HepG2 (cell line): Measurements from ENCODE around the gene KRTDAP. TPM values are rescaled to one million over a fixed set of nuclear protein-coding genes. Genes with fewer than 3 reads are reported as not detected.

Experiments
- ATAC-seq: fragments of 200-7000 bp; cut with Tn5 transposase; 3 replicates; pipeline ENCODE4 v1.9.1; 2020; ENCODE audit warnings: mild to moderate bottlenecking, moderate library complexity
- BruUV-seq: library from RNA; stranded (reverse); fragments of 400-500 nt; replicated peaks from 2 replicates; lab custom pipeline; 2021; lab: Mats Ljungman, UMichigan
- CTCF ChIA-PET: fragments of 300-600 bp; formaldehyde crosslinking; extraction: SDS; loops from one replicate; lab custom pipeline; 2021; ENCODE audit warnings: low total read pairs, inconsistent platforms, low intra/inter-chr PET ratio; lab: Yijun Ruan, JAX
- POLR2A ChIA-PET: fragments of 350-600 bp; sonication (Branson Sonifier 250); formaldehyde crosslinking; loops from one replicate; lab custom pipeline; 2020; ENCODE audit warnings: antibody characterized with exemption, inconsistent platforms; lab: Yijun Ruan, JAX
- DNase-seq: peaks from one replicate; pipeline ENCODE4 v3.0.0-alpha.2; 2015; ENCODE audit warnings: low spot score
- FAIRE-seq: peaks from 3 replicates; lab custom pipeline; 2011; peaks lifted over from hg19 to GRCh38; lab: Jason Lieb, UNC
- H2AFZ ChIP-seq: one replicate; pipeline ENCODE4 v1.6.1; 2011; ENCODE audit warnings: low read length, inconsistent platforms
- H3K27ac ChIP-seq: fragments of 300-600 bp; 3 replicates; pipeline ENCODE4 v1.8.0; 2011; ENCODE audit warnings: mixed run types, mild to moderate bottlenecking, mixed read lengths, low read length, inconsistent platforms; ENCODE audit not compliant: insufficient read depth; ENCODE audit errors: extremely low read length
- H3K27me3 ChIP-seq, 2 experiments: fragments of 200-600 bp in 1 of 2; 2 replicates in 1 of 2; 3 replicates in 1 of 2; pipeline versions ENCODE4 v1.6.0 to v1.8.0; 2011; ENCODE audit warnings: low read length in 2 of 2, mild to moderate bottlenecking in 2 of 2, moderate library complexity in 2 of 2, inconsistent platforms in 1 of 2; ENCODE audit not compliant: insufficient read depth in 2 of 2, control insufficient read depth in 1 of 2
- H3K36me3 ChIP-seq, 2 experiments: fragments of 200-600 bp in 1 of 2; replicated peaks in 1 of 2; 2 replicates in 1 of 2; 3 replicates in 1 of 2; pipeline versions ENCODE4 v1.5.1 to v1.8.0; 2011; ENCODE audit warnings: low read length in 2 of 2, inconsistent platforms in 1 of 2; ENCODE audit not compliant: insufficient read depth in 2 of 2, control insufficient read depth in 1 of 2
- H3K4me1 ChIP-seq: 2 replicates; pipeline ENCODE4 v1.5.1; 2012; ENCODE audit warnings: low read length, inconsistent platforms; ENCODE audit not compliant: insufficient read depth
- H3K4me2 ChIP-seq: 2 replicates; pipeline ENCODE4 v1.6.0; 2011; ENCODE audit warnings: low read depth, low read length, inconsistent platforms
- H3K4me3 ChIP-seq, 3 experiments: fragments of 200-600 bp in 1 of 3; sonication (generic), shearing (Covaris generic) in 1 of 3; replicated peaks in 1 of 3; 2 replicates each; pipeline ENCODE4 v1.5.1; 2011 to 2016; ENCODE audit warnings: low read length in 3 of 3, inconsistent platforms in 2 of 3, low read depth in 2 of 3, mild to moderate bottlenecking in 2 of 3, control low read depth in 1 of 3, mixed read lengths in 1 of 3; ENCODE audit not compliant: insufficient read depth in 1 of 3
- H3K79me2 ChIP-seq: one replicate; pipeline ENCODE4 v1.6.1; 2011; ENCODE audit warnings: low read length, inconsistent platforms; ENCODE audit not compliant: insufficient read depth
- H3K9ac ChIP-seq: 2 replicates; pipeline ENCODE4 v1.6.0; 2011; ENCODE audit warnings: mild to moderate bottlenecking, low read depth, low read length, inconsistent platforms; ENCODE audit not compliant: insufficient read depth
- H3K9me3 ChIP-seq: 2 replicates; pipeline ENCODE4 v1.5.1; 2012; ENCODE audit warnings: mild to moderate bottlenecking, low read length
- H4K20me1 ChIP-seq: 2 replicates; pipeline ENCODE4 v1.6.0; 2011; ENCODE audit warnings: inconsistent platforms, mild to moderate bottlenecking, low read length, moderate library complexity; ENCODE audit not compliant: insufficient read depth
- ATF3 ChIP-seq: sonication (generic); formaldehyde crosslinking; IDR thresholded peaks from 2 replicates; pipeline ENCODE4 v1.4.0; 2020; ENCODE audit warnings: missing genetic modification reagents
- BHLHE40 ChIP-seq: IDR thresholded peaks from 2 replicates; pipeline ENCODE4 v1.6.1; 2011; ENCODE audit warnings: low read length, improper control_type of control experiment
- FIP1L1 ChIP-seq: fragments of 200-400 bp; formaldehyde crosslinking; IDR thresholded peaks from 2 replicates; pipeline ENCODE4 v1.6.1; 2018; ENCODE audit warnings: low read depth, mild to moderate bottlenecking, low read length, moderate library complexity, borderline replicate concordance; ENCODE audit not compliant: insufficient read depth
- HNF4A ChIP-seq: sonication (generic); formaldehyde crosslinking; IDR thresholded peaks from 2 replicates; pipeline ENCODE4 v1.4.0; 2020; ENCODE audit warnings: missing genetic modification reagents
- NFAT5 ChIP-seq: sonication (generic); formaldehyde crosslinking; IDR thresholded peaks from 2 replicates; pipeline ENCODE4 v1.4.0; 2020; ENCODE audit warnings: missing genetic modification reagents
- PITX1 ChIP-seq: sonication (generic); formaldehyde crosslinking; IDR thresholded peaks from 2 replicates; pipeline ENCODE4 v1.5.1; 2020; ENCODE audit warnings: mild to moderate bottlenecking, missing genetic modification reagents
- ZNF207 ChIP-seq: fragments of 450-650 bp; IDR thresholded peaks from 2 replicates; pipeline ENCODE4 v1.6.1; 2016; ENCODE audit warnings: antibody characterized with exemption, borderline replicate concordance
- ZNF652 ChIP-seq: IDR thresholded peaks from 2 replicates; pipeline ENCODE4 v1.6.1; 2016; ENCODE audit warnings: low read depth, borderline replicate concordance
- WGBS: methylation state at CpG from one replicate; pipeline ENCODE4 v1.1.6; 2017; ENCODE audit warnings: low lambda C conversion rate; 5-methylcytosine and 5-hydroxymethylcytosine counted together
- in situ Hi-C: cut with HindIII; loops from 2 replicates; pipeline ENCODE4 v1.10.0; 2017; ENCODE audit warnings: low pct_unique_long_range_greater_than_20kb; ENCODE audit not compliant: extremely low pct_ligation_motif_present
- intact Hi-C: fragments of 100-400 bp; cut with micrococcal nuclease; formaldehyde crosslinking; loops from one replicate; pipeline ENCODE4 v1.10.0; 2022; ENCODE audit not compliant: unreplicated experiment
- polyA plus RNA-seq, 8 experiments: library from polyadenylated mRNA; depleted of rRNA in 3 of 8; stranded (reverse) in 7 of 8; unstranded in 1 of 8; fragments of >200 nt; fragmentation: Illumina TruSeq in 4 of 8; extraction: Trizol in 4 of 8; gene quantifications; 2 replicates each; pipeline versions ENCODE4 v1.2.1 to v1.2.3, GENCODE V29; 2011 to 2016; ENCODE audit warnings: low read depth in 4 of 8, missing spikeins in 1 of 8, mixed read lengths in 1 of 8; ENCODE audit not compliant: insufficient read depth in 1 of 8
- total RNA-seq, 5 experiments: library from RNA; depleted of rRNA; stranded (reverse); fragments of >200 nt; fragmentation: Illumina TruSeq; extraction: Trizol; gene quantifications; 2 replicates each; pipeline ENCODE4 v1.2.3, GENCODE V29; 2016; ENCODE audit warnings: low read depth in 1 of 5

The KRTDAP gene
- total and polyA plus RNA-seq, 2 of the 13 experiments (the other 11 are each of a cell fraction or from before 2014, with no cell fraction given) = 0.86 to 1.5 TPM

- no TSS peak for BruUV-seq
- Histone ChIP-seq H3K79me2 (no peaks in the 10 kb centered on the region), H3K9me3 (no peaks in the 10 kb centered on the region), H3K9ac (no peak overlapping the region), H3K4me2 (no peak overlapping the region), H3K27me3 (peaks cover 2 to 17% of the 10 kb centered on the region in 2 experiments; a peak in 4 of 5 replicates), H3K4me1 (peaks cover 31% of the 10 kb centered on the region), H4K20me1 (no peaks in the 10 kb centered on the region), H2AFZ (no peak overlapping the region), H3K4me3 (no peak overlapping the region), H3K36me3 (no peaks in the 10 kb centered on the region), H3K27ac (no peak overlapping the region)
- TF ChIP-seq PITX1 (CRISPR knock-in tag) (no peak), HNF4A (CRISPR knock-in tag) (peak; percentile 32), ATF3 (CRISPR knock-in tag) (no peak), NFAT5 (CRISPR knock-in tag) (no peak), FIP1L1 (no peak), ZNF207 (no peak), BHLHE40 (0 out of 2 replicates have a peak, but pooled peaks have one; percentile 40), ZNF652 (CRISPR knock-in tag) (no peak)
- FAIRE-seq = no peak
- WGBS = 26% methylated on average over 5 of the region's 6 CpGs
- ATAC-seq = no peak
- in situ Hi-C loops = no loop called here
- intact Hi-C loops = no loop called here
- POLR2A ChIA-PET = no interaction called here
- no peak for DNase-seq
- CTCF ChIA-PET = no interaction called here
Measured at GRCh38 chr19:35439921-35440320, 50.3 kb downstream of the KRTDAP start.
